DMS153 treated with DMSO at 0.1 percent for 48 hours (cell line): ENCODE measurements around the gene NGB.
"Not testable (repeated sequence)": the region's sequence is repeated elsewhere in the genome, so short reads cannot be mapped to it uniquely, and the experiment has no call there.

Experiments
- DNase-seq: peaks from one replicate; lab custom pipeline; 2025; ENCODE audit not compliant: unreplicated experiment; lab: John Stamatoyannopoulos, UW

Gene NGB

DNA sequence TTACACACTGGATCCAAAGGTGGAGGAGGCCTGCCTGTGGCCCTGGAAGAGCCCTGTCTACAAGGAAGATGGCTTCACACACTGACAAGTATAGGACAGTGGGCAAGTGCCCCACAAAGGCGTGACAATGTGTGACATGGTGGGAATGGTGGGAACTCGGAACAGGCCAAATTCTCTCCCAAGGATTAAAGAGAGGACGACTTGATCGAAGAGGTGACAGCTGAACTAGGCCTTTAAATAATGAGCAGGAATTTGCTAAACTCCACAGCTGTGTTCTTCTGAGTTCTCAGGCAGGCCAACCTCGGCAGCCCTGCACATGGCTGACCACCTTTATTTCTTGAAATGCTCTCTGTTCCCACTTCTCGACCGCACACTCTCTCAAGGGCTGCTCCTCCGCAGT is 25.9 kb upstream of the NGB start:
- DNase-seq: no peak

DNA sequence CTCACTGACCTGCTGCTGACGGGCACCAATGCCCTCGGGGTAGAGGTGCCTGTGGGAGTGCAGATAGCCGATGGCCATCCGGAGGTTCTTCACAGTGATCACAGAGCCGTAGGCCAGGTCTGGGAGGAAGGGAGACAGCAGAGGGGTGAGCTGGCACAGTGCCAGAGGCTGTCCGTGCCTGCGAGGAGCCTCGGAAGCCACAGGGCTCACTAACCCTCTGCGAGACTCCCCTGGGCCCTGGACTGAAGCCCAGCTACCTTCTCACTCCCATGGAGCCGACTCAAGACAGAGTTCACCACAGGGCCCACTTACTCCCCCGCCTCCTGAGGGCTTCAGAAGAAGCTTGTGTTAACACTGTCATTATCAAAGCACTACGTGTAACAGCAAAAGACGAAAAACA is 25.1 kb upstream of the NGB start:
- DNase-seq: no peak

DNA sequence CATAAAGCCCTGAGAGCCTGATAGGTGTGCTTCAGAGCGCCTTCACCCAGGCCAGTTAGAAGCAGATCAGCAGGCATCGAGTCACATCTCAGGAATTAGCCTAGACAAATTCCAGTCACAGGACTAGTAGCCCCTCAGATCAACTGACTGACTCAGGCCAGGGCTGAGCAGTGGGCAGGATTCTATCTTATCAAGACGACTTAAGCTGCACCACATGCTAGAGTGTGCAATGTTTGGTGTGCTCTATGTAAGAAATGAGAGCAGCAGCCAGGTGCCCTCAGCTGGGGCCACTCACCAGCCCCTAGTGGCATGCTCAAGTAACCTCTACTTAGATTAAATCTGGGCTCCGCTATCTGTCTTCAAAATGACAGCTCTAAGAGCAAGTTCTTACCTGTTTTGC is 19.7 kb upstream of the NGB start:
- DNase-seq: no peak

DNA sequence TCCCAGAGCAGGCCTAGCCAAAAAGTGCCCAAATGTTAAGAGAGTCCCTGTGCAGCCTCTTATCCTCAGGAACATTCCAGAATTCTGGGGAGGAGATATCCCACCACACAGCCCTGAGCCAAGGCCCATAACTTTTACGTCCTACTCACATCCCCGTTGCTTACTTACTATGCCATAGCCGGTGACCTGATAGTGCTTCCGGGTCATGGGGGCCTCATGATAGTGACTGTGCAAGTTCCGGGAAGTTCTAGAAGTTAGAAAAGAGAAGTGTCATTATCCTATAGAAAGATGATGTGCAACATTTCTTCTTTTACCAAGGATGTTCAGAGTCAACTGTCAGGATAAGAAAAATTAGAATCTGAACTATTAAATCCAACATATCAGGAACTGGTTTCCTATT is 15.6 kb upstream of the NGB start:
- no peak for DNase-seq

DNA sequence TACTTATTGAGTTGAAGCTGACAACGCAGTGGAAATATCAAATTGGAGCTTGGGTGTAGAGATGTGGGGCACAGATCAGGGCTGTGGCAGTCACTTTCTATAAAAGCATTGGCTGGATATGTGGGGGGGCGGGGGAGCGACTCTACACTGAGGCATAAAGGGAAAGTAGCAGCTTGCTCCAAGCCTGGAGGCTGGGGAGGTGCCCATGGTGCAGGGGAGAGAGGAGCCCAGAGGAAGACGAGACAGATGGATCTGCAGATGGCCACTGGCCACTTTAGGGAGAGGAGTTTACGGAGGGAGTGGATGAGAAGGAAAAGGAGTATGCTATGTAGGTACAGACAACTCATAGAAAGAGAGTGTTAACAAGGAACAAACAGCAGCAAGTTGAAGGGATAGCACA is 13.5 kb upstream of the NGB start:
- DNase-seq: no peak

DNA sequence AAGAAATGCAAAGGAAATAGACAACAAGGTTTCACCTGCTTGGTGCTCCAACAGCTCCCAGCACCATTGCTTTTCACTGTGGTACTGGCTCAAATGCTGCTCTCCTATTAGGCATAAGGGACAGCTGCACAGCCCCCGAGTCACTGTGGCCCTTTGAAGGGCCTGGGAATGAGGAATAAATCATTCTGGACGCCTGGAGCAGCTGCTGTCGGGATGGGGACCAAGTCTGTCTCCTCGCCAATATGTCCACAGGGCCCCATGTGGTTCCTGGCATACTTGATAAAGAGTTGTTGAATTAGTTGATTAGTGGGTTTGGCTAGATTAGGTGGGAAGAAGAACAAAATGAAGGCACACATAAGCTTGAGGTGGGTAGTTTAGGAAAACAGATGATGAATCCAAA is 13.1 kb upstream of the NGB start:
- DNase-seq: no peak

DNA sequence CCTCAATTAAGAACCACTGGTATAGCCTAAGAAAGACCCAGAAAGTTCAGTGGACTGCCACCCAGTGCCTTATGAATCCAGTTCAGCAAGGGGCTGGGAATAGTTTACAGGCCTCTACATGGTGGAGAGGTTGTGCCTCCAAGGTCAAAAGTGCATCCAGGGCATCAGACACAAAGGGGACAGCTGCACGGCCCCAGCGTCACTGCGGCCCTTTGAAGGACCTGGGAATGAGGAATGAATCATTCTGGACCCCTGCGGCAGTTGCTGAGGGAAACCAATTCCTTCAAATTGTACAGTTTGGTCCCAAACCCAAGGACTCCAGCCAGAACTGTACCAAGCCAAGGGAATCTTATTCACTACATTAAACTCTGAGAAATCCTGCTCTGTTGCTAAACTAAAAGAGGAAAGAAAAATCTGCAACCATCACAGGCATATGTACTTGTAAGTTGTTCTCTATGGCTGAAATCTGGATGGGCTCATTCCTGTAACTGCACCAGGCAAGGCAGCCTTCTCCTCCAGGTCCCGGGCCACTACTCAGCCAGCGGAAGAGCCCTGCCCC is 10.9 kb upstream of the NGB start:
- no peak for DNase-seq

DNA sequence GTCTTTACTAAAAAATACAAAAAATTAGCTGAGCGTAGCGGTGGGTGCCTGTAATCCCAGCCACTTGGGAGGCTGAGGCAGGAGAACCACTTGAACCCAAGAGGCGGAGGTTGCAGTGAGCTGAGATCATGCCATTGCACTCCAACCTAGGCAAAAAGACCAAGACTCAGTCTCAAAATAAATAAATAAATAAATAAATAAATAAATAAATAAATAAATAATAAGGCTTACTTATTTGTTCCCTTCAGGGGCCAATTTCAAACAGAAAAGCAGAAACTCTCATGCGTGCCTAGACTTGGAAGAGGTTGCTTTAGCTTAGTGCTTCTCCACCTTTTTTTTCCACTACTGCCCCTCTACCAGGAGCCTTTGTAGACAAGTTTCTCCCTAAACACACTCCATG is 9.9 kb upstream of the NGB start:
- not testable (repeated sequence) for DNase-seq

DNA sequence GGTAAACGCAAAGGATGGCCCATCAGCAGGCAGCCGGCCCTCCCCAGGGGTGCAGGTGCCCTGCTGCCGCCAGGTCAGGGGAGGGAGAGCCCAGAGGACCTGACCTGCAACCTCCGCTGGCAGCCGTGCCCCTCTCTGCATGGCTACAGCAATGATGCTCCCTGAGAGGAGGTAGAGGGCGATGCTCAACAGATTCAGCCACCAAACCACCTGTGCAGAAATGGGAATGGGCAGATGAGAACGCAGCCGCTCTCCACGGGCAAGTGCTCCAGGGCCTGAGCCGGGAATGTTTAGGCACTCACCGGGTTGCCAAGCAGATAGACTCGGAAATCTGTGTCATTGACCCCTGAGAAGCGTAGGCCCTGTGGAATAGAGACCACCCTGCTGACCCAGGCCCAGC is 8.7 kb upstream of the NGB start:
- no peak for DNase-seq

DNA sequence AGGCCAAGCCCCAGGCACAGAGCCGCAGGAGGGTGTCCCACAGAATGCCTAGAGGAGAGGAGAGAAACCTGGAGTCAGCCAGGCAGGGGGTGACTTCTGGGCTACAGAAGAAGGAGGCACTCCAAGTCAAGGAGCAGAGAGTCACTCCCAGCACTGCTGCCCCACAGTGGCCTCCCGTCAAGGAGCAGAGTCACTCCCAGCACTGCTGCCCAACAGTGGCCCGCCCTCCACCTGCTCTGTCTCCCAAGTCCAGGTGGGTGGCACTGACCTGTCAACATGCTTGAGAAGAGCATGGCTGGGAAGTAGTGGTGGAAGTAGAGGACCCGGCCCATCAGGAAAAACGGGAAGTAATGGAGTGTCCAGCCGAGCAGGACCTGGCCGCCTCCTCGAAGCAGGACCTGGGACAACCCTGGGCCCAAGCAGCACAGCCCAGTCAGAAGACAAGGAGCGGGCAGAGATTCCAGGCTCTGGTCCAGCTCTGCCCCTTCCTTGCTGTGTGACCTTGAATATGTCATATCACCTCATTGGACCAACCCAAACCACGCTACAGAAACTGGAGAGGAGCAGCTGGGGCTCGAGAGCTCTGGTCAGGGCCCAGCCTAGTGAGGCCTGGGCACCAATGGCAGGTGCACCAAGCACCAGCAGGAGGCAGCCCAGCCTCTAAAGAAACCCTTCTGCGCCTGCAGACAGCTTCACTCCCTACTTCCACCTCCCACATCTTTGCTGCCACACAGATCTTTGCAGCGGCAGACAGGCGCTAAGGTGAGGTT is 7.6 kb upstream of the NGB start:
- DNase-seq: no peak

DNA sequence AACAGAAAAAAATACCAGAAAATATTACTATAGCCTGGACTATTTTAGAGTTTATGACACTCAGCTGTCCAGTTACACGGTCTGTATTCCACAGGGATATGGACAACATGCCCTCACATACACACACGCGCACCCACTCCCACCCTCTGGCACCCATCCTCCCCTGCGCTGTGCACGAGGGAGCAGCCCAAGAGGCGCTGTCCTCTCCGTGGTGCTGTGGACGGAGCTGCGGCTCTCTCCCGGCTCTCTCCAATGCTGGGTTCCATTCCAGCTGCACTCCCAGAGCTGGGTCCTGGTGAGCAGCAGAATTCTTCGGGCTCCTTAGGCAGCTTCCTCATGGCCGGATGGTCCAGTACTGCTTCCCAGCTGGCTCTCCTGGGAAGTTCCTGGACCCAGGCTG is 6.0 kb upstream of the NGB start:
- DNase-seq: no peak

DNA sequence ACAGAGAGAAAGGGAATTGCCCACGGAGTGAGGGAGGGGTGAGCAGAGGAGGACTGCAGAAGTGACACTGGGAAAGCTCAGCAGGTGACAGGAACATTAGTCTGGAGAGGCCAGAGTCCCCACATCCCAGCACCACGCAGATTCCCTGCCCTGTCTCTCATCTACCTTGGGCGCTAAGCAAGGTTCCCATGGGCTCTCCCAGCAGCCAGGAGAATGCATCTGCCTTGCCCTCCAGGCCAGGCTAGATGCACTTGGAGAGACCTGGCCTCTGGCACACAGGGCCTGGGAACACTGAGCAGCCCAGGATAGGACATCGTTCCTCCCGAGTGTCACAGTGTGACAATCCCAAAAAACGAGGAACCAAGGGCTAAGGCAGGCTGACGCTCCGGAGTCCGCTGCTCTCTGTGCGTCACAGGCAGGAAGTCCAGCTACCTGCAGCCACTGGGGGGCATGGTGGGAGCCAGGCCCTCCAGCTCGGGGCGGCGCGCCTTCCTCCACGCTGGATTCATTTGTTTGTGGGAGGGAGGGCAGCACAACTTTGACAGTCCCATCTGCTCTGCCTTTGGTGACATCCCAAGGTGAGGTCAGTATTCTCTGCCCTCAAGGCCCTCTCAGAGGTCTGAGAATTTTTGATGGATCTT is 5.4 kb upstream of the NGB start:
- no peak for DNase-seq

DNA sequence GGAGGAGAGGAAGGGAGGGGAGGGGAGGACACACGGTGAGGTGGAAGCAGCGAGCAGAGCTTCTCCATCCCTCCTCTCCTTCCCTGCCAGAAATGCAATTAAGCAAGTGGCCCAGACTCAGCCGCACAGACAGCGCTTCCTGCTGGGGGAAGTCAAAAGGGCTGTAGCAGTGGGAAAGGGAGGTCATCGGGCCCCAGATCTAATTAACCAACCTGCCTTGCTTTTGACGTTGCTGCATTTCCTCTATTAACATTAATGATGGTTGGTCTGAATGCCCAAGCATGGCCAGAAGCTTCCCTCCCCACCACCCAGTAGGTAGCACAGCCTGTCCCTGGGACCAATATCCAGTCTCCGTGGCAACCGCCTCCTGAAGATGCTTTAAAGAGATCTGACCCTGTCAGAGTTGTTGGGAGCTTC is 4.6 kb upstream of the NGB start:
- no peak for DNase-seq

DNA sequence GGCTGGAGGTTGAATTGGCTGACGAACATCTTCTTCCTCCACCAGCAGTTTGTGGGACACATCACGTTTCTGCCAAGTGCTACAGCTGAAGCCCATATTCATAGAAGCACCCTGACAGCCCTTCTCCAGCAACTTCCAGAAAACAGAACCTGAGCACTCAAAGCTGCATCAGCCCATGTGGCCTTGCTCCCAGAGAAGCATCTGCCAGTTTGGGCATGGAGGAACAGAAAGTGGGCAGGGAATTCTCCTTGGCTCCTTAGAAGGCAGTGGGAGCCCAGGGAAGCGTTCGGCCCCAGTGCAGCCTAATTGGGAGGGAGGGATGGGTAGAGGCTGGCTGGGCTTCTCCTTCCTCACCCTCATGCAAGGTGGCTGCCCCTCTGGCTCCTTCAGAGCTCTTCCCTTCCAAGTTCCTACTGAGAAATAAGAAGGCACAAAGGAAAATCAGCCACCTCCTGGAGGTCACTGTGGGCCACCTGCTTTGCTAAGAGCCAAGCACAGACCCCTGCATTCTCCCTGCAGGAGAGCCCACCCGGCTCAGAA is 4.1 kb upstream of the NGB start:
- DNase-seq: no peak

DNA sequence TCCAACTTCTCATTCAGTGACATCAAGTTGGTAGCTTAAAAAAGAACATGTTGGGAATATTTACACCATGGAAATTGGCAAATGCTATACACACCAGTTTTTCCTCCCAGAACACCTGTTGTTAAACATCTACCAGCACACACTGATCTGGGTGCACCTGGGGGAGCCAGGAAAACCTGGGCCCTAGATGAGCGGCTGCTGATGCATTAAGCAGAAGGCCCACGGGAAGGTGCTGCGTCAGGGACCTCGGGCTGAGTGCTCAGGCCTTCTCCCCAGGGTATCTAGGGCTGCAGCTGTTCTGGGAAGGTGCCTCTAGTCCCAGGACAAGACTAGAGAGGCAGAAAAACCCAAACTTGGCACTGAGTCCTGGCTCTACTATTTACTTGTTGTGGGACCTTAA is 2.8 kb upstream of the NGB start:
- DNase-seq: no peak

DNA sequence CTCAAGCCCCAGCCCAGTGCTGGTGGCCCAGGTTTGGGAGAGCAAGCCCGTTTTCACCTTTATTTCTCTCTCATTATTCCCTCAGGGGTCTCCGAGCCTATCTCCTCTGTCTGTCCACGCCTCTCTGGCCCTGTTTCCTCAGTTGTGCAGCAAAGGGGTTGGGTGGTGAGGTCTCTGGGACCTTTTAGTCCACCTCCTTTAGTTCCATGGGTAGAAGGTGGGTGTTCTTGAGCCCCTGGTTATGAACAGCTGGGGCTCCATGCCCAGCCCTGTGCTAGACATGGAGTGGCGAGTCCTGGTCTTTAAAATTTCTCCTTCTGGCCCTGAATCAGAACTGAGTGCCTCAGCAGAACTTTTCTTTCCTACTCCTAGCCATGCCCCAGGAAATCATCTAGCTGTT is 1.3 kb upstream of the NGB start:
- DNase-seq: no peak

DNA sequence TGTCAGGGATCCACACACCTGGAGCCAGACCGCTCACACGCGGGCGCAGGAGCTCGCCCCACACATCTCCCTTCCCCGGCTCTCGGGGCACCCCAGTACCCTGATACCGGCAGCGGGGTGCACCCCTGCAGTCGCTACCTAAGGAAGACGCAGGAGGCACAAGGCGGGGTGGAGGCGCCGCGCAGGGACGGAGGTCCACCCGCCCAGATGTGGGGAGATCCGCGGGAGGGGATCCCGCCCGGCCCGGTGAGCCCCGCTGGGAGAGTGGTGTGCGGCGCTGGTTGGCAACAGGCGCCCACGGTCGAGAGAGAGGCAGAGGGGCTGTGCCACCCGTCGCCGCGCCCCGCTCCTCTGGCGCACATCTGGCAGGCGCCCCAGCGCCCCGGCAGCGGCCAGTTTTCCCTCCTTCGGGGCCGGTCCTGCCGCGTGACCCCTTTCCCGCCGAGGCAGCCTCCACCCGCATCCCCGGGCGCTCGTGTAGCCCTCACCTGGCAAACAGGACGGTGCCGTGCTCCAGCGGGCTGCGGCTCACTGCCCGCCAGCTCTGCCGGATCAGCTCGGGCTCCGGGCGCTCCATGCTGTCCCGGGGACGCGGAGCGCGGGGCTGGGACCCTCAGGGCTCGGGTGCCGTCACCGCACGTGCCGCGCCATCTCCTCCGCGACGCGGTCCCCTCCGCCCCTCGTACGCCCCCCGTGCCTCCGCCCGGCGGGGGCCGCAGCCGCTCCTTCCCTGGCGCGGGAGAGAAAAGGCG is 469 bp downstream of the NGB start:
- no peak for DNase-seq

DNA sequence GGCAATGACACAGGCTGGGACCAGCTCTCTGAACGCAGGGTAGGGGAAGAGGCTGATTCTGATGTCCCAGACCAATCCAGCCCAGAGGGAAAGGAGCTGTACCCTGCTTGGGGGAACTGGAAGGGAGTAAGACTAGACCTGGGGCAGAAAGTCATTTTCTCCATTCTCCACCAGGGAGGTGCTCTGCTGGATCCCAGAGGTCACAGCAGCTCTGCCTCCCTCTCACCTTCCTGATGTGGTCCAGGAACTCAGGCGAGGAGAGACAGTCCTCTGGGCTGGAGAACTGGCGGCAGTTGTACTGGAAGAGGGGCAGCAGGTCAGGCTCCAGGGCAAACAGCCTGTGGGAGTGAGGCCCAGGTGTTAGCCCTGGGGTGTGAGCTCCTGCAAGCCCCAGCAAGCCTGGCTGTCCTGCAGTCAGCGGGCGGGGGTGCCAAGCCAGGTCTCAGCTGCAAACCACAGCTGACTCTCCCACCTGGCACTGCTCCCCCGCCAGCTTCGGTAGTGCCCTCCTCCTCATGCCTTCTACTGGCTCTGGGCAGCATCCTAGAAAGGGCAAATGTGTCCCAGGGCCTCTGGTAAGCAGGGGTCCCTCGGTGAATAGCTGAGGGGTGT is 1.9 kb downstream of the NGB start:
- DNase-seq: no peak

DNA sequence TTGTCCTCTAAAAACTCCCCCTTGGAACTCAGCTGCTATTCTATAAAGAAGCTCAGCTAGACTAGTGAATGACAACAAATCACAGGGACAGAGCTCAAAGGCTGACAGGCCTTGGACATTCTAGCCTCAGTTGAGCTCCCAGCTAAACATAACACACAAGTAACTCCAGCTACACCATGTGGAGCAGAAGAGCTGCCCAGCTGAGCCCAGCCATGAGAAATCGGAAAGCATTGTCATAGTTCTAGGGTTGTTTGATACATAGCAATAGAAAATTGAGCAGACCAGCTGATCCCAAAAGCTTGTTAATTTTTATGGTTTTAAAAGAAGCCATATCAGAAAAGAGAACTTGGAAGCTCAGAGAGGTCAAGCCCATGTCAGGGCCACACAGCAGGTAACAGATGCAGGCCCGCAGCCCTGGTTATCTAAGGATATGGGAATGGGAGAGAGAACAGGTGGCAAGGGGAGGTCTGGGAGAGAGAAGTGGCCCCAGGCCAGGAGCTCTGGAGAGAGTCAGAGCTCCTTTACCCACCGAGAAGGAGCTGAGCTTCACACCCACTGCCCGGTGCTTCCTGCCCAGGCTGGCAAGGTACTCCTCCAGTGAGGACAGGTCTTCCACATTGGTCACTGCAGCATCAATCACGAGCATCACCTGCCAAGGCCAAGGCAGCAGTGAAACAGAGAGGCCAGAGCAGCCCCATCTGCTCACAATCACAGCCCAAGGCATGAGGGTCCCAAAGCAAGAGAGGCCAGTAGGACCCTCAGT is 2.9 kb downstream of the NGB start:
- DNase-seq: no peak

DNA sequence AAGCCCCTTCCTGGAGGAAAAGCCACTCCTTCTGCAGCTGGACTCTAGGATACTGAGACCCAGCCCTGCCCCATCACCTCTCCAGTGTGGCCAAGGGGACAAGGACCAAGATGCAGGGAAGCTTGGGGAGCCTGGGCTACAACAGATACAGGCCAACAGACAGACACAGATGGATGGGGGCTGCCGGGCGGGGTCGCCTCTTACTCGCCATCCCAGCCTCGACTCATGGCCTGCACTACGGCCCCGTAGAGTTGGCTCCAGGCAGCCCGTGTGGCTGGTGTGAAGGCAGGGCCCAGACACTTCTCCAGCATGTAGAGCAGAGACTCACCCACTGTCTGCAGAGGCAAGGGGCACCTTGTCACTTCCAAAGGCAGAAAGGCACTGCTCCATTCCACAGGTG is 4.7 kb downstream of the NGB start:
- no peak for DNase-seq
